Retina (tissue), 1 donor: ENCODE data around the gene EIF5.

Experiments
- DNase-seq: peaks from one replicate; pipeline ENCODE4 v3.0.0-alpha.2; 2016

The EIF5 gene

GRCh38 chr14:103333754-103334643, at the start of gene EIF5:
EIF5 (plus strand) TSS chr14:103334237; CDS start chr14:103335861, 1,624 bp downstream.
- DNase-seq = peak; percentile 100

- DNase-seq = no peak
Measured at GRCh38 chr14:103284574-103285467, 49.2 kb upstream of the EIF5 start.

- DNase-seq = no peak
Measured at GRCh38 chr14:103286460-103286859, 47.6 kb upstream of the EIF5 start.

- DNase-seq = no peak
Measured at GRCh38 chr14:103286968-103287850, 46.8 kb upstream of the EIF5 start.

GRCh38 chr14:103288076-103288766, 45.8 kb upstream of the EIF5 start:
- DNase-seq = no peak

GRCh38 chr14:103290056-103290455, 44.0 kb upstream of the EIF5 start:
- DNase-seq = no peak

GRCh38 chr14:103290494-103290893, 43.5 kb upstream of the EIF5 start:
- no peak for DNase-seq

GRCh38 chr14:103290961-103291360, 43.1 kb upstream of the EIF5 start:
- no peak for DNase-seq

GRCh38 chr14:103292426-103293374, 41.3 kb upstream of the EIF5 start:
- DNase-seq = peak; percentile 80

GRCh38 chr14:103293465-103293864, 40.6 kb upstream of the EIF5 start:
- no peak for DNase-seq

GRCh38 chr14:103294091-103294490, 39.9 kb upstream of the EIF5 start:
- no peak for DNase-seq

- DNase-seq = no peak
Measured at GRCh38 chr14:103296007-103296406, 38.0 kb upstream of the EIF5 start.

GRCh38 chr14:103296987-103297386, 37.0 kb upstream of the EIF5 start:
- DNase-seq = no peak

GRCh38 chr14:103298620-103299019, 35.4 kb upstream of the EIF5 start:
- no peak for DNase-seq

- DNase-seq = peak; percentile 56
Measured at GRCh38 chr14:103301512-103302354, 32.3 kb upstream of the EIF5 start.

- no peak for DNase-seq
Measured at GRCh38 chr14:103302966-103303365, 31.1 kb upstream of the EIF5 start.

- no peak for DNase-seq
Measured at GRCh38 chr14:103304706-103305105, 29.3 kb upstream of the EIF5 start.

GRCh38 chr14:103308717-103309616, 25.1 kb upstream of the EIF5 start:
- DNase-seq = no peak
